Right hindlimb (tissue), 1 donor: ENCODE data around the gene IL13.

Source experiments
- DNase-seq: peaks from one replicate; pipeline ENCODE4 v3.0.0-alpha.2; 2018

IL13 gene

GRCh38 chr5:132673488-132673887 lies 15.5 kb downstream of the IL13 start:
- DNase-seq, result no peak

- DNase-seq, result no peak
Observed at GRCh38 chr5:132673939-132674630, 16.1 kb downstream of the IL13 start, which contains the start of gene IL4. Gene IL4, plus strand, starts transcription at chr5:132673989. Its CDS starts 62 bp downstream, at chr5:132674051.

DNA sequence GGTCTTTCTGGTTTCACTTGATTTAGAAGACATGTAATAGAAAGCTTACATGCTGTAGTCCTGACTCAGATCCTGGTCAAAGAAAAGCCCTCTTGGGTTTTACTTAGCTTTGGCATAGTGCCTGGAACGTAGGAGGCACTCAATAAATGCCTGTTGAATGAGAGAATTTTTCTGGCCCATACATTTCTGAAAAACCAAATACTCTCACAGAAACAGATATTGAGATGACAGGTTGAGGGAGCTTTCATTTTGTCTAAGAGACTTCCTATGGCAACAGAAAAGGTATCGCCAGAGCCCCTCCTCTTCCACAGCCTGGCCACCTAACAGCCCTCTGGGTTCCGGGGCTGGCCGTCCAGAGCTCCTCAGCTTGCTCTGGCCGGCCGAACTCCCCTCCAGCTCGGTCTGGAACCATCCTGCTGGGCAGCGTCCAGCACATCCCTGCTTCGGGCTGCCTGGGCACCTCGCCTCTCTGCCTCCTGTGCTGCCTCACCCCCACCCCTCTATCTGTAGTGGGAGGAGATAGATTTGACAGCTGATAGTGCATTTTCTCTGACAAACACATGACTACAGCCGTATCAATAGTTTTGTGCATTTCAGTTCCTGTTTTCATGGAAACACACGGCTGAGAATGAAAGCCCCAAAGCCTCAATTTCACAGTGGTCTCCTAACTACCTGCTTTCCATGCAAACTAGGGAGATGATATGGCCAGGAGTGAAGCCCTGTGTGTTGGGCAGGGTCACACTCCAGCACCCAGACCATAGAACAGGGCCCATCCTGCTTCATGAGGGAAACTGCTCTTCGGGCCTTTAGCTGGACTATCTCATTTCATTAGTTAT lies 16.9 kb downstream of the IL13 start:
- no peak for DNase-seq

DNA sequence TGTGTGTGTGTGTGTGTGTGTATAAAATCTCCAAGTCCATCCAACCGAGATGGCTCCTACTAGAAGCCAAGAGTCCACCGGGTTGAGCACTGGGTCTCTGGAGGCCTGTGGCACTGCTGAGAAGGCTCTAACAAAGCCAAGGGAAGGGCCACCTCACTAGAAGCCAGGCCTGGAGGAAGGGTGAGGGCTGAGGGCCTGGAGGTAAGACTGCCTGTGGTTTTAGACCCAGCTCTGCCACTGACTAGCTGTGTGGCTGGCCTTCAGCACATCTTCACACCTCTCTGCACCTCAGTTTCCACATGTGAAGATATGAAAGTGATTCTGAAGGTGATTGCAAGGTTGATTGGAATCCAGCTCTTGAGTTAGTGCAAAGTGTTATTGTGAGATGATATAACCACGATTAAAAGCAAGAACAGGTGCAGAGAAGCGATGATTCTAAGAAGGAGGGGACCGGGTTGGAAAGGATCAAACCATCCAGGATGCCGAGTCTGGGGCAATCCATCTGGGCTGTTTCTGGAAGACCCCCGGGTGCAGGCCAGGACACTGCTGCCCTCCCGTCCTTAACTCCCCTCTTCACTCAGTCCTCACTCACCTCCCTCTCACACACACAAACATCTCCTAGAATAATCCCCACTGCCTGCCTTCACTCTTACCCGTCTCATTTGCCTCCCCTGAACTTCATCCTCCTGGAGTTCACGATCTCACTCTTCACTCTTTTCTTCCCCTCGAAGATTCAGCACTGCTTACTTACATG lies 18.1 kb downstream of the IL13 start:
- DNase-seq, result no peak

- DNase-seq, result no peak
Observed at GRCh38 chr5:132677191-132677590, 19.2 kb downstream of the IL13 start.

DNA sequence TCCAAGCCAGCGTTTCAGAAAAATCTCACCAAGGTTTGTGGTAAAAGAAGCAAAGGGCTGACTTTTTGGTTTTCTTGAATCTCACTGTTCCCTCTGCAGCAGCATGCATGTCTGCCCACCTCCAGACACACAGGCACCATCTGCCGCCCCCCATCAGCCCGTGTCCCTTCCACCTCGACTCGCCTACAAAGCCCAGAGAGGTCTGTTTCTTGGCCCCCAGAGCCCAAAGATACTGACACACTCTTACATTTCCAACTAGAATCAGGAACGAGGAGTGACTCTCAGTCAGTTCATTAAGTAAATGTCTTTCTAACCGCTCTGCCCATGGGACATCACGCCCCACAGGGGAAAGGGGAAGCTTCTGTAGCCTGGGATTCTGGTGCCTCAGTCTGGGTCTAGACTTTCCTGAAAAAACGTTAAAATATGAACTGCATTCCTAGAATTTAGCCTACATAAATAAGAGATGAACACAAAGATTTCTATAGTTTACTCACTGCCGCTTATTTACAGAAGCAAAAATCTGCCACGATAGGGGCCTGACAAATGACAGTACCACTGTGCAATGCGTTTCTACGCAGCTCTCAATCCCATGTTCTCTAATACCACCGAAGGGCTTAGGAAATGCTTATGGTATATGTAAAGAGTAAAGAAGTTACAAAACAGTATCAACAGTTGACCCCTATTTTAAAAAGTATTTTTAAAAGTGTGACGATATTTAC lies 19.9 kb downstream of the IL13 start:
- no peak for DNase-seq

DNA sequence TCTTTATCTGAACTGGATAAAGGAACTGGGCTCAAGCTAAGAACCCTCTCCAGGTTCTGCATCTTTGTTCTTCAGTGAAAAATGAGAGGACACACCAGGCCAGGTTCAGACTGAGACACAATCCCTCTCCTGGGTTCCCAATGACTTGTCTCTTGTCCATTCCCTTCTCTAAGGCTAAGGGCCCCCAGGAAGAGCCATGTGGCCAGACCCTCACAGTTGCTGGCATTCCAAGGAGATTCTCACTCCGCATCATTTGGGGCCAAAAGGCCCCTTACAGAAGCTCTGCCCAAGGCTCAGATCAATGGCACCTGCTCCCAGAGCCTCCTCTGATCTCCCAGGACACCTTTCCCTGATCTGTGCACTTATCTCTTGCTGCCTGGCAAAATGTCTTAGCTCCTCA lies 20.8 kb downstream of the IL13 start:
- no peak for DNase-seq

- DNase-seq, result no peak
Observed at GRCh38 chr5:132679166-132679565, 21.2 kb downstream of the IL13 start.

DNA sequence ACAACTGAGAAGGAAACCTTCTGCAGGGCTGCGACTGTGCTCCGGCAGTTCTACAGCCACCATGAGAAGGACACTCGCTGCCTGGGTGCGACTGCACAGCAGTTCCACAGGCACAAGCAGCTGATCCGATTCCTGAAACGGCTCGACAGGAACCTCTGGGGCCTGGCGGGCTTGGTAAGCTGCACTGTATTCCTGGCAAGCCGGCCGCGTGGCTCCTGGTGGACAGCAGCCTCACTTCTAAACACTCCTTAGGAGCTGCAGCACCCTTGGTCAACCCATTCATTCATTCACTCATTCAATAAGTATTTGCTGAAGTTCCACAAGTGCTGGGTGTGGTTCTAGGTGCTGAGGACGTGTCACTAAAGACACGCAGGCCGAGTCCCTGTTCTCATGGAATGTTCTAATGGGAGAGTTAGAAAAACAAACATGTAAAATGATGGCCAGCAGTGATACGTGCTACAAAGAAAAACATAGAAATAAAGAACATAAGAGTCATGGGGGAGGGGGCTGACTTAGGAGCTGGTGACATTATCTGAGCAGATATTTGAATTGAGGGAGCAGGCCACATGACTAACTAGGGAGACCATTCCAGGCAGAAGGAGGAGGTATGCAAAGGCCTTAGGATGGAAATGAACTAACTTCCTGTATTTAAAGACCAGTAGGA lies 21.9 kb downstream of the IL13 start:
- no peak for DNase-seq

GRCh38 chr5:132680780-132681475 lies 23.0 kb downstream of the IL13 start:
- no peak for DNase-seq

GRCh38 chr5:132681476-132681831 lies 23.5 kb downstream of the IL13 start:
- no peak for DNase-seq

- no peak for DNase-seq
Observed at GRCh38 chr5:132681983-132682382, 24.0 kb downstream of the IL13 start.

DNA sequence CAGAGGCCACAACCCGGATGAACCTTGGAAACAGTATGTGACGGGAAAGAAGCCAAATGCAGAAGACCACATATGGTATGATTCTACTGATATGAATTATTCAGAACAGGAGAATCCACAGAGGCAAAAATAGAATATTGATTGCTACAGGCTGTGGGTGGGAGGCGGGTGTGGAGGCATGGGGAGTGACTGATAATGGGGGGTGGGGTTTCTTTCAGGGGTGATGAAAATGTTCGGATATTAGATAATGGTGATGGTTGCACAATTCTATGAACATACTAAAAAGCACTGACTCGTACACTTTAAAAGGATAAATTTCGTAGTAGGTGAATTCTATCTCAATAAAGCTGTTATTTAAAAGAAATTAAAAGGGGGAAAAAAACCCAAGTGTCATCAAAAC lies 26.5 kb downstream of the IL13 start:
- DNase-seq, result no peak

DNA sequence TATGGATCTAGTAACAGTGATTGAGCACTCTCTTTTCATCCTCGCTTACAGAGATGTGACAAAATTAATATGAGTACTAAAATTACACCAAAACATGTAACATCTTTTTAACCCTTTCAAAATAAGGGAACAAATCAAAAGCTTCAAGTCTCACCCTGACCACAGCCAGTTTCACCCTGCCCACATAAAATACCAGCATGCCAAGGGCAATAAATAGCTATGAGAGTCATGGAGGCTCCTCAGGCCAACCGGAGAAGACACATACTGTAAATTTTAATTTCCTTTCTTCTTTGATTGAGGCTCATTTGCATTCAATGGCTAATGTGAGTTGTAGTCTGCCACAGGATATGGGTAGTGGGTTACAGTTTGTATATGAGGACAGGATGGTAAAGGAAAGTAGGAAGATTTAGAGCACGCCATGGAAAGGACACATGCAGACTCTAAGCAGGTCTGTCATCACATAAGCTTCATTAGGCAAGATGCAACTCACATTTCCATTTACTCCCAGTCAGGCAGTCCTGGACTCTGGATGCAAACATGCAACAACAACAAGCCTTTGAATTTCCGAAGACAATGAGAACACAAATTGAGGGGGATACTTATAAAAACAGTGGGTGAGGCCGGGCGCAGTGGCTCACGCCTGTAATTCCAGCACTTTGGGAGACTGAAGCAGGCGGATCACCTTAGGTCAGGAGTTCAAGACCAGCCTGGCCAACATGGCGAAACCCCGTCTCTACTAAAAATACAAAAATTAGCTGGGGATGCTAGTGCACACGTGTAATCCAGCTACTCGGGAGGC lies 27.1 kb downstream of the IL13 start:
- DNase-seq, result no peak

- DNase-seq, result no peak
Observed at GRCh38 chr5:132686193-132686592, 28.2 kb downstream of the IL13 start.

DNA sequence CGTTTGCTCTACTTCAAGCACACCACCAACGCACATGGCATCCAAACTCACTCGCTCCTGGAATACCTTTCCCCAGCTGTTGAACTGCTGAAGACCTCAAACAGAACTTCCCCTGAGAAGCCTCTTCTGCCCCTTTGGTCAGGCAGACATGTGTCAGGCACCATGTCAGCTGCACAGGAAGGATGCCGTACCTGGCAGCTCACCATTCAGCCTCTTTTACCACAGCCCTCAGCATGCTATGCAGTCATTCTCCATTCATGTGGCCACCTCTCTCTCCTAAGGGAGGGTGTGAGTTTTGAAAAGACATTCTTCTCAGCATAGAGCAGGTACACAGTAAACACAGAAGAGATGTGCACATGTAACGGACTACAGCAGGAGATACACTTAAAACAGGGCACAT lies 30.0 kb downstream of the IL13 start:
- no peak for DNase-seq

GRCh38 chr5:132688536-132689339 lies 30.8 kb downstream of the IL13 start:
- DNase-seq, result no peak

GRCh38 chr5:132689513-132689912 lies 31.5 kb downstream of the IL13 start:
- no peak for DNase-seq

DNA sequence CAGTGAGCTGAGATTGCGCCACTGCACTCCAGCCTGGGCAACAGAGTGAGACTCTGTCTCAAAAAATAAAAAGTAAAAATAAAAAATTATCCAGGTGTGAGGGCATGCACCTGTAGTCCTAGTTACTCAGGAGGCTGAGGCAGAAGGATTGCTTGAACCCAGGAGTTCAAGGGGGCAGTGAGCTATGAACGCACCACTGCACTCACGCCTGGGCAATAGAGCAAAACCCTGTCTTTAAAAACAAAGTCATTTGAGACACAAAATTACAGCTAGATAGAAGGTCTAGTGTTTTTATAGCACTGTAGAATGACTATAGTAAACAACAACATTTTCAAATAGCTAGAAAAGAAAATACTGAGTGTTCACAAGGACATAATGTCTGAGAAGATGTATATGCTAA lies 32.2 kb downstream of the IL13 start:
- no peak for DNase-seq
